K562 treated with DMSO at 1 percent for 12 hours (cell line): ENCODE results near the gene GMDS. TPM values are rescaled to one million over a fixed set of nuclear protein-coding genes. Genes with fewer than 3 reads are reported as not detected.

Source experiments
- total RNA-seq: library from RNA; unstranded; fragments of 300-600 nt; gene quantifications from 2 replicates; pipeline ENCODE4 v1.2.3, GENCODE V29; 2022; ENCODE audit not compliant: insufficient read depth

Gene GMDS
- total RNA-seq: 14.8 and 24.5 TPM in 2 replicates

GRCh38 chr6:2245103-2245876 lies at the start of gene GMDS:
TSS of gene GMDS (minus strand) at chr6:2245605.

GRCh38 chr6:1609648-1610496 lies 635.5 kb downstream of the GMDS start, which contains the start of gene FOXC1:
TSS of gene FOXC1 (plus strand) at chr6:1609915. CDS start at chr6:1610446, 531 bp downstream.

